Thyroid gland (tissue), 4 donors: ENCODE measurements around the gene APLNR.

Experiments
- POLR2A ChIP-seq, 2 donors: fragments of 450-650 bp; IDR thresholded peaks; one replicate each; pipeline ENCODE4 v1.6.1; 2017; ENCODE audit warnings: antibody characterized with exemption in 2 of 2, mild to moderate bottlenecking in 2 of 2, moderate library complexity in 1 of 2
- TF ChIP-seq, protein P1 (sequence below), 6 experiments: fragments of 200-600 bp in 3 of 6; fragments of 450-650 bp in 3 of 6; sonication (generic) in 3 of 6; IDR thresholded peaks; one replicate each; pipeline ENCODE4 v1.5.1; 2016 to 2019; ENCODE audit warnings: antibody characterized with exemption in 6 of 6, mild to moderate bottlenecking in 2 of 6, inconsistent platforms in 1 of 6, moderate library complexity in 1 of 6

GRCh38 chr11:57216463-57216862, 20.6 kb downstream of the APLNR start:
- TF ChIP-seq, protein P1, sequence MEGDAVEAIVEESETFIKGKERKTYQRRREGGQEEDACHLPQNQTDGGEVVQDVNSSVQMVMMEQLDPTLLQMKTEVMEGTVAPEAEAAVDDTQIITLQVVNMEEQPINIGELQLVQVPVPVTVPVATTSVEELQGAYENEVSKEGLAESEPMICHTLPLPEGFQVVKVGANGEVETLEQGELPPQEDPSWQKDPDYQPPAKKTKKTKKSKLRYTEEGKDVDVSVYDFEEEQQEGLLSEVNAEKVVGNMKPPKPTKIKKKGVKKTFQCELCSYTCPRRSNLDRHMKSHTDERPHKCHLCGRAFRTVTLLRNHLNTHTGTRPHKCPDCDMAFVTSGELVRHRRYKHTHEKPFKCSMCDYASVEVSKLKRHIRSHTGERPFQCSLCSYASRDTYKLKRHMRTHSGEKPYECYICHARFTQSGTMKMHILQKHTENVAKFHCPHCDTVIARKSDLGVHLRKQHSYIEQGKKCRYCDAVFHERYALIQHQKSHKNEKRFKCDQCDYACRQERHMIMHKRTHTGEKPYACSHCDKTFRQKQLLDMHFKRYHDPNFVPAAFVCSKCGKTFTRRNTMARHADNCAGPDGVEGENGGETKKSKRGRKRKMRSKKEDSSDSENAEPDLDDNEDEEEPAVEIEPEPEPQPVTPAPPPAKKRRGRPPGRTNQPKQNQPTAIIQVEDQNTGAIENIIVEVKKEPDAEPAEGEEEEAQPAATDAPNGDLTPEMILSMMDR (IDR thresholded peaks at IDR 0.05): no peak
- no peak for TF ChIP-seq POLR2A (IDR thresholded peaks at IDR 0.05)
